ENCODE data around the gene ARPC2. TPM values are rescaled to one million over a fixed set of nuclear protein-coding genes. Genes with fewer than 3 reads are reported as not detected.
A peak's percentile ranks its signal among the peaks of the same experiment; 100 is the strongest.

The ARPC2 gene
- total RNA-seq, 5 donors from 2014 or later (not counting 1 experiment from before 2014, with no cell fraction given) = 347 to 487 (median 390) TPM

GRCh38 chr2:218202266-218202665 lies 14.7 kb upstream of the ARPC2 start:
- no peak for ATAC-seq (replicated peaks in 1 of 4)
- H3K27ac Mint-ChIP-seq = no peak overlapping the region
- no peaks in the 10 kb centered on the region for H3K9me3 Mint-ChIP-seq
- peaks cover 0 to 8% of the 10 kb centered on the region in 2 donors for H3K27me3 Mint-ChIP-seq
- no peak for DNase-seq
- Histone ChIP-seq H3K4me1 (ENCODE audit: control insufficient read depth in 1 of 2, extremely low read depth in 1 of 2, insufficient read depth in 2 of 2, low read length in 2 of 2) (no peaks in the 10 kb centered on the region), H3K36me3 (ENCODE audit: control insufficient read depth in 2 of 2, extremely low read depth in 1 of 2, insufficient read depth in 1 of 2, low read length in 1 of 2) (no peaks in the 10 kb centered on the region), H3K27me3 (replicated peaks in 1 of 2; ENCODE audit: control insufficient read depth in 2 of 2, extremely low read depth in 1 of 2, insufficient read depth in 2 of 2, low read length in 1 of 2) (peaks cover 2 to 6% of the 10 kb centered on the region in 2 experiments), H3K27ac (ENCODE audit: low read length) (no peak overlapping the region), H3K4me3 (ENCODE audit: control insufficient read depth in 1 of 2, extremely low read depth in 1 of 2, low read length in 1 of 2) (no peak overlapping the region), H3K9me3 (no peaks in the 10 kb centered on the region)
- H3K4me3 Mint-ChIP-seq = no peak overlapping the region
- H3K36me3 Mint-ChIP-seq = no peaks in the 10 kb centered on the region
- WGBS (ENCODE audit: insufficient coverage) = no CpG with 5 or more reads among the region's 3 CpGs
- ChIA-PET POLR2A (no interaction called here), CTCF (interaction anchor here in 1 of 2 donors (0.7 kb wide), 1 partner anchor 85 kb away, joined by 4 read pairs; no protein-coding TSS in a partner anchor)
- H3K4me1 Mint-ChIP-seq = no peaks in the 10 kb centered on the region

GRCh38 chr2:218209078-218209477 lies 7.9 kb upstream of the ARPC2 start:
- Mint-ChIP-seq H3K27ac (no peak overlapping the region), H3K9me3 (peaks cover 5 to 7% (median 6%) of the 10 kb centered on the region in 3 donors), H3K4me3 (no peak overlapping the region), H3K4me1 (no peaks in the 10 kb centered on the region), H3K36me3 (peaks cover 6% of the 10 kb centered on the region), H3K27me3 (peaks cover 0 to 4% of the 10 kb centered on the region in 2 donors)
- Histone ChIP-seq H3K4me3 (ENCODE audit: control insufficient read depth in 1 of 2, extremely low read depth in 1 of 2, low read length in 1 of 2) (no peak overlapping the region), H3K36me3 (ENCODE audit: control insufficient read depth in 2 of 2, extremely low read depth in 1 of 2, insufficient read depth in 1 of 2, low read length in 1 of 2) (no peaks in the 10 kb centered on the region), H3K4me1 (ENCODE audit: control insufficient read depth in 1 of 2, extremely low read depth in 1 of 2, insufficient read depth in 2 of 2, low read length in 2 of 2) (no peaks in the 10 kb centered on the region), H3K9me3 (no peaks in the 10 kb centered on the region), H3K27ac (ENCODE audit: low read length) (no peak overlapping the region), H3K27me3 (replicated peaks in 1 of 2; ENCODE audit: control insufficient read depth in 2 of 2, extremely low read depth in 1 of 2, insufficient read depth in 2 of 2, low read length in 1 of 2) (peaks cover 0 to 7% of the 10 kb centered on the region in 2 experiments)
- WGBS (ENCODE audit: insufficient coverage) = 100% methylated on average over 1 of the region's 3 CpGs
- ChIA-PET POLR2A (interaction anchor here in 1 of 2 donors (0.6 to 0.7 kb wide), 2 partner anchors 37 to 849 kb away, joined by 3 read pairs; no protein-coding TSS in a partner anchor), CTCF (interaction anchor here in 1 of 2 donors (1.1 to 1.2 kb wide), 2 partner anchors 21 to 22 kb away, joined by 3 to 6 read pairs; no protein-coding TSS in a partner anchor)
- ATAC-seq (replicated peaks in 1 of 4) = no peak
- DNase-seq = no peak

- no CpG with 5 or more reads among the region's 1 CpG for WGBS (ENCODE audit: insufficient coverage)
- Histone ChIP-seq H3K4me3 (ENCODE audit: control insufficient read depth in 1 of 2, extremely low read depth in 1 of 2, low read length in 1 of 2) (no peak overlapping the region), H3K27me3 (replicated peaks in 1 of 2; ENCODE audit: control insufficient read depth in 2 of 2, extremely low read depth in 1 of 2, insufficient read depth in 2 of 2, low read length in 1 of 2) (peaks cover 0 to 7% of the 10 kb centered on the region in 2 experiments), H3K36me3 (ENCODE audit: control insufficient read depth in 2 of 2, extremely low read depth in 1 of 2, insufficient read depth in 1 of 2, low read length in 1 of 2) (no peaks in the 10 kb centered on the region), H3K4me1 (ENCODE audit: control insufficient read depth in 1 of 2, extremely low read depth in 1 of 2, insufficient read depth in 2 of 2, low read length in 2 of 2) (peaks cover 7 to 9% of the 10 kb centered on the region in 2 experiments), H3K9me3 (no peaks in the 10 kb centered on the region), H3K27ac (ENCODE audit: low read length) (no peak overlapping the region)
- H3K4me1 Mint-ChIP-seq = peaks cover 14 to 21% (median 17%) of the 10 kb centered on the region in 3 donors
- POLR2A ChIA-PET = no interaction called here
- no peak overlapping the region for H3K27ac Mint-ChIP-seq
- H3K4me3 Mint-ChIP-seq = no peak overlapping the region
- ATAC-seq (replicated peaks in 1 of 4) = no peak
- DNase-seq = no peak
- peaks cover 10% of the 10 kb centered on the region for H3K36me3 Mint-ChIP-seq
- H3K27me3 Mint-ChIP-seq = peaks cover 0 to 2% of the 10 kb centered on the region in 2 donors
- H3K9me3 Mint-ChIP-seq = peaks cover 5 to 7% (median 6%) of the 10 kb centered on the region in 3 donors
- CTCF ChIA-PET = no interaction called here
Observed at GRCh38 chr2:218214116-218214515, 2.9 kb upstream of the ARPC2 start.

DNA sequence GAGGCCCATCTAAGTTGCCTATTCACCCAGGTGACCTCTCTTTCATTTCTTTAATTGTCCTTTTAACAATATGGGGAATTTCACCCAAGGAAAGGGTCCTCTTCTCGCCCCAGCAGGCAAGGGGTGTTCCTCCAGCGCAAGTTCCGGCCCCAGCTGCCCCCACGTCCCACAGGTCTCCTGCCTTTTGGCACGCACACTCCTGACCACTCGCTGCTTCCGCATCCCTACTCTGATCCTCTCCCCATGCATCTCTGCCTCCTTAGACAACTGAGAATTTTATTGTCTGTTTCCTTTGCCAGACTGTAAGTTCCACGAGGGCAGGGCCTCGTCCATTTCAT lies 684 bp upstream of the ARPC2 start:
- WGBS (ENCODE audit: insufficient coverage) = 90% methylated on average over 2 of the region's 9 CpGs
- DNase-seq (no peak), ATAC-seq (replicated peaks in 1 of 4) (no peak)
- Histone ChIP-seq H3K36me3 (ENCODE audit: control insufficient read depth in 2 of 2, extremely low read depth in 1 of 2, insufficient read depth in 1 of 2, low read length in 1 of 2) (peaks cover 0 to 16% of the 10 kb centered on the region in 2 donors), H3K27ac (ENCODE audit: low read length) (peak overlapping the region; percentile 96), H3K4me3 (ENCODE audit: control insufficient read depth in 1 of 2, extremely low read depth in 1 of 2, low read length in 1 of 2) (peak overlapping the region; percentile 55 to 98), H3K9me3 (no peaks in the 10 kb centered on the region), H3K27me3 (replicated peaks in 1 of 2; ENCODE audit: control insufficient read depth in 2 of 2, extremely low read depth in 1 of 2, insufficient read depth in 2 of 2, low read length in 1 of 2) (no peaks in the 10 kb centered on the region), H3K4me1 (ENCODE audit: control insufficient read depth in 1 of 2, extremely low read depth in 1 of 2, insufficient read depth in 2 of 2, low read length in 2 of 2) (peaks cover 27% of the 10 kb centered on the region in 2 experiments)
- H3K36me3 Mint-ChIP-seq = peaks cover 14% of the 10 kb centered on the region
- H3K4me1 Mint-ChIP-seq = peaks cover 36 to 42% (median 38%) of the 10 kb centered on the region in 3 donors
- POLR2A ChIA-PET = interaction anchor here (0.5 to 1.4 kb wide), 12 partner anchors 8 to 424 kb away, joined by 3 to 7 read pairs (median 4); no protein-coding TSS in a partner anchor
- CTCF ChIA-PET = interaction anchor here (0.6 to 2.0 kb wide), 7 partner anchors 9 to 778 kb away, joined by 3 to 10 read pairs (median 6); partner anchors contain the start of genes AAMP (in 1 of the 2) and PNKD (in 1 of the 2)
- peaks cover 0 to 2% of the 10 kb centered on the region in 2 donors for H3K27me3 Mint-ChIP-seq
- peak overlapping the region; percentile 90 to 100 (median 90) for H3K4me3 Mint-ChIP-seq
- peak overlapping the region; percentile 94 to 98 for H3K27ac Mint-ChIP-seq
- H3K9me3 Mint-ChIP-seq = no peaks in the 10 kb centered on the region

DNA sequence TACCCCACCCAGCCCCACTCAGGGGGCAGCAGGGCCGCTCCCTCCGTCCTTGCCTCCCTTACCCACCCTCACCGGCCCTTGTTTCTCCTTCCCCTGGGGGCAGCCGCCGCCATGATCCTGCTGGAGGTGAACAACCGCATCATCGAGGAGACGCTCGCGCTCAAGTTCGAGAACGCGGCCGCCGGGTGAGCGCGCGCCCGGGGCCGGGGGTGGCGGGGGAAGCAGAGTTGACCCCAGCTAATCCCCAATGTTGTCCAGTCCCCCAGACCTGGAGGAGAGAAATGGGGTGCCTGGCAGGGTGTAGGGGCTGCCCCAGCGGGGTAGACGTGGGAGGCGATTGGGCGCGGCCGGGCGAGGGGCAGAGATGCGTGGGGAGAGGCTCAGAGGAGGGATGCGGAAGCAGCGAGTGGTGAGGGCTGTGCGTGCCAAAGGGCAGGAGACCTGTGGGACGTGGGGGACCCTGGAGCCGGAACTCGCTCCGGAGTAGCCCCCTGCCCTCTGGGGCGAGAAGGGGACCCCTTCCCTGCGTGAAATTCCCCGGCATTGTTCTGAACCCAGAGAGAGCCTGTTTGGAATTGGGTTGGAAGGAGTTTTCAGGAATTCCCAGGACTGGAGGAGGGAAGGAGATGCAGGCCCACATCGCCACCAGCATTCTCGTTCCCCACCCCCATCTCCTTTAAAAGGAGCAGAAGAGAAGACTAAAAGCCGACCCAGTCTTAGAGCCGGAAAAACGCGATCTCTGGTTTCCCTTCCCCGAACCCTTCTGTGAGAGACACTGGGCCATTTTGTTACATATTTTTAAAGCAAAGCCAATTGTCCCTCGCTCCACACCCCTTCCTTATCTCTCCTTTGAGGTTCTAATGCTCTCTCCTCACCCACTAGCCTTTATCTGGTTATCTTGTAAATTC lies 625 bp downstream of the ARPC2 start:
- WGBS (ENCODE audit: insufficient coverage) = under 1% methylated on average over 40 of the region's 47 CpGs
- H3K4me3 ChIP-seq (ENCODE audit: control insufficient read depth in 1 of 2, extremely low read depth in 1 of 2, low read length in 1 of 2) = peak overlapping the region; percentile 93 to 98
- H3K9me3 ChIP-seq = no peaks in the 10 kb centered on the region
- no peaks in the 10 kb centered on the region for H3K27me3 ChIP-seq (replicated peaks in 1 of 2; ENCODE audit: control insufficient read depth in 2 of 2, extremely low read depth in 1 of 2, insufficient read depth in 2 of 2, low read length in 1 of 2)
- DNase-seq (peak; percentile 27 to 73 (median 48)), ATAC-seq (replicated peaks in 1 of 4) (peak; percentile 45 to 68 (median 60))
- H3K36me3 Mint-ChIP-seq = peaks cover 20% of the 10 kb centered on the region
- no peaks in the 10 kb centered on the region for H3K27me3 Mint-ChIP-seq
- ChIA-PET POLR2A (interaction anchor here in 1 of 2 donors (1.1 to 4.1 kb wide), 2 partner anchors 12 to 18 kb away, joined by 7 to 36 read pairs; no protein-coding TSS in a partner anchor), CTCF (interaction anchor here (0.6 to 4.9 kb wide), 6 partner anchors 12 to 256 kb away, joined by 3 to 33 read pairs (median 6); partner anchors contain the start of genes AAMP (in 1 of the 2) and PNKD (in 1 of the 2))
- H3K9me3 Mint-ChIP-seq = no peaks in the 10 kb centered on the region
- H3K4me1 Mint-ChIP-seq = peaks cover 48 to 55% (median 51%) of the 10 kb centered on the region in 3 donors
- peak overlapping the region; percentile 94 for H3K27ac ChIP-seq (ENCODE audit: low read length)
- peaks cover 35 to 40% of the 10 kb centered on the region in 2 experiments for H3K4me1 ChIP-seq (ENCODE audit: control insufficient read depth in 1 of 2, extremely low read depth in 1 of 2, insufficient read depth in 2 of 2, low read length in 2 of 2)
- H3K36me3 ChIP-seq (ENCODE audit: control insufficient read depth in 2 of 2, extremely low read depth in 1 of 2, insufficient read depth in 1 of 2, low read length in 1 of 2) = peaks cover 0 to 21% of the 10 kb centered on the region in 2 donors
- H3K4me3 Mint-ChIP-seq = peak overlapping the region; percentile 90 to 100 (median 90)
- peak overlapping the region; percentile 94 to 98 for H3K27ac Mint-ChIP-seq

All from T-cell (primary cell).